Thyroid gland (tissue), 4 donors: ENCODE results near the gene FERD3L.

ENCODE experiments used
- POLR2A ChIP-seq, 2 donors: fragments of 450-650 bp; IDR thresholded peaks; one replicate each; pipeline ENCODE4 v1.6.1; 2017; ENCODE audit warnings: antibody characterized with exemption in 2 of 2, mild to moderate bottlenecking in 2 of 2, moderate library complexity in 1 of 2
- TF ChIP-seq, protein P1 (sequence below), 6 experiments: fragments of 200-600 bp in 3 of 6; fragments of 450-650 bp in 3 of 6; sonication (generic) in 3 of 6; IDR thresholded peaks; one replicate each; pipeline ENCODE4 v1.5.1; 2016 to 2019; ENCODE audit warnings: antibody characterized with exemption in 6 of 6, mild to moderate bottlenecking in 2 of 6, inconsistent platforms in 1 of 6, moderate library complexity in 1 of 6

DNA sequence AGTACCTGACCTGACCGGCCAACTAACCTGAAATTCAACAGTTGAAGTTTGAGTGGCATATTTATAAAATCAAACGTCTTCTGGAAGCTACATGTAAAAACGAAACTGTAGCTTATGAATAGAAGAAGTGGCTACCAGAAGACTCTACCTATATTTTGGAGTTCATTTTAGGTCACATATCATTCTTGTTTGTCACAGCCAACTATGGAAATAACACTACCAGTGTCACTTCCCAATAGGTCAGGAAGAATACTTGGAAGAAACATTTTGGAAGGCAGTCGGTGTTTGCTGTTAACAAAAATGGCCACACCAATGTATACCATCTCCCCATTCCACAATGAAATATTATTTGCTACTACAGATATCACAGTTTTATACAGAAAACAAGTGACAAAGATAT lies 40.4 kb downstream of the FERD3L start:
- no peak for TF ChIP-seq POLR2A (IDR thresholded peaks at IDR 0.05)
- TF ChIP-seq, protein P1, sequence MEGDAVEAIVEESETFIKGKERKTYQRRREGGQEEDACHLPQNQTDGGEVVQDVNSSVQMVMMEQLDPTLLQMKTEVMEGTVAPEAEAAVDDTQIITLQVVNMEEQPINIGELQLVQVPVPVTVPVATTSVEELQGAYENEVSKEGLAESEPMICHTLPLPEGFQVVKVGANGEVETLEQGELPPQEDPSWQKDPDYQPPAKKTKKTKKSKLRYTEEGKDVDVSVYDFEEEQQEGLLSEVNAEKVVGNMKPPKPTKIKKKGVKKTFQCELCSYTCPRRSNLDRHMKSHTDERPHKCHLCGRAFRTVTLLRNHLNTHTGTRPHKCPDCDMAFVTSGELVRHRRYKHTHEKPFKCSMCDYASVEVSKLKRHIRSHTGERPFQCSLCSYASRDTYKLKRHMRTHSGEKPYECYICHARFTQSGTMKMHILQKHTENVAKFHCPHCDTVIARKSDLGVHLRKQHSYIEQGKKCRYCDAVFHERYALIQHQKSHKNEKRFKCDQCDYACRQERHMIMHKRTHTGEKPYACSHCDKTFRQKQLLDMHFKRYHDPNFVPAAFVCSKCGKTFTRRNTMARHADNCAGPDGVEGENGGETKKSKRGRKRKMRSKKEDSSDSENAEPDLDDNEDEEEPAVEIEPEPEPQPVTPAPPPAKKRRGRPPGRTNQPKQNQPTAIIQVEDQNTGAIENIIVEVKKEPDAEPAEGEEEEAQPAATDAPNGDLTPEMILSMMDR (IDR thresholded peaks at IDR 0.05), result no peak
